ENCODE data around the gene DDX10.
A peak's percentile ranks its signal among the peaks of the same experiment; 100 is the strongest.

Gene DDX10

DNA sequence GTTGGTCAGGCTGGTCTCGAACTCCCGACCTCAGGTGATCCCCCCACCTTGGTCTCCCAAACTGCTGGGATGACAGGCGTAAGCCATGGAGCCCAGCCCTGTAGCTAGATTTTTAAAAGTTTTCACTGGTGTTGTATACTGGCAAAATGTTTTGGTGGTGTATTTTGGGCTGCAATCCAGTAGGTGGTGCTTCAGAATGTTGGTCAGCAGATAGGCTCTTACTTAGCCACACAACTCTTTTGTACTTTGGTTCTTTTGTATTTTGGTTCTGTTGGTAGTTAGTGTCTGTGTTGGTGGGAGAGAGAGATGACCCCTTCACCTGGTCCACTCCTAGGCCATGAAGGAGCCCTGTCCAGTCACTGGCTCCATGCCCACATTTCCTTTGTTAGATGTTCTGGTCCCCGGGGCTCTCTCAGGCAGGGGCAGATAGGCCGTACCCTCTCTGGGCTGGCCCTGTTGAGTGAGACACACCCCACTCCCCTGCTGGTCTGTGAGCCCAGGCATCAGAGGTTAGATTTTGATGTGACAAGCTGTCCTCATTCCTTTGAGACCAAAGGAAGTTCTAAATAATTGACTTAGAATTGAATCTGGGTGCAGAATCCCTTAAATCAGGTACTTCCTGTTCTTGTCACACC, 123.8 kb downstream of the DDX10 start:
- DNase-seq (ENCODE audit: low read depth): peak; percentile 50
- TF ChIP-seq, protein P1, sequence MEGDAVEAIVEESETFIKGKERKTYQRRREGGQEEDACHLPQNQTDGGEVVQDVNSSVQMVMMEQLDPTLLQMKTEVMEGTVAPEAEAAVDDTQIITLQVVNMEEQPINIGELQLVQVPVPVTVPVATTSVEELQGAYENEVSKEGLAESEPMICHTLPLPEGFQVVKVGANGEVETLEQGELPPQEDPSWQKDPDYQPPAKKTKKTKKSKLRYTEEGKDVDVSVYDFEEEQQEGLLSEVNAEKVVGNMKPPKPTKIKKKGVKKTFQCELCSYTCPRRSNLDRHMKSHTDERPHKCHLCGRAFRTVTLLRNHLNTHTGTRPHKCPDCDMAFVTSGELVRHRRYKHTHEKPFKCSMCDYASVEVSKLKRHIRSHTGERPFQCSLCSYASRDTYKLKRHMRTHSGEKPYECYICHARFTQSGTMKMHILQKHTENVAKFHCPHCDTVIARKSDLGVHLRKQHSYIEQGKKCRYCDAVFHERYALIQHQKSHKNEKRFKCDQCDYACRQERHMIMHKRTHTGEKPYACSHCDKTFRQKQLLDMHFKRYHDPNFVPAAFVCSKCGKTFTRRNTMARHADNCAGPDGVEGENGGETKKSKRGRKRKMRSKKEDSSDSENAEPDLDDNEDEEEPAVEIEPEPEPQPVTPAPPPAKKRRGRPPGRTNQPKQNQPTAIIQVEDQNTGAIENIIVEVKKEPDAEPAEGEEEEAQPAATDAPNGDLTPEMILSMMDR (IDR thresholded peaks at IDR 0.05; ENCODE audit: insufficient read depth, low read depth, low read length, missing control alignments): peak; percentile 58
- H3K4me3 ChIP-seq (ENCODE audit: low read length): no peak overlapping the region

DNA sequence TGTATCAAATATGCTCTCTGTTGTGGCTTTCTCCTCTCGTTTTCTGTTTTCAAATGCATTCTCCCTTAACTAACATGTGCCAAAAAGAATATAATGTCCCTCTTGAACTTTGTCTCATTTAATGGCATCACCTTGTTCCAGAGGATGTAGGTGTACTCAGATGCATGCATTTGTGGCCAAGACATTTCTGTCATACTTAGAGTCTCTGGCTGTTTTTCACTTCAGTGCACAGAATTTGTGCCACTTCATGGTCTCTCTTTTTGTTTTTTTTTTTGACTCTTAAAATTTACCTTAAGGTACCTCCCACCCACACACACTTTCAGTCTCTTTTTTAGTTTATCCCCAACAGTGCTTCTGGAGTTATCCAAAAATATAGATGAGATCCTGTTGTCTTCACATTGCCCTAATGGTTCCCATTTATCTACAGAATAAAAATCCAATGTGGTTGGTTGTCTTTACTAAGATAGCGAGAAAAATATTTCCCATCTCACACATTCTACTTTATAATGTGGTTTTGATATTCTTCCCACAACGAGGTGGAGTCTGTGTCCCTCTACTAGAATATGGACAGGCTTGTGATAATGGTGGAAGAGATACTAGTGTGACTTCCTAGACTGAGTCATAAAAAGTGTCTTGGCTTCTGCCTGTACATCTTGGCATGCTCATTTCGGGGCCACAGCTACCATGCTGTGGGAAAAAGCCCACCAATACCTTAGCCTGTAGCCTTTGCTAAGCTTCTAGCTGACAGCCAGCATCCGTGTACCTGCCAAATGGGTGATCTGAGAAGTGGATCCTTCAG, 125.8 kb downstream of the DDX10 start:
- TF ChIP-seq, protein P1 (IDR thresholded peaks at IDR 0.05; ENCODE audit: insufficient read depth, low read depth, low read length, missing control alignments): no peak
- no peak for DNase-seq (ENCODE audit: low read depth)
- H3K4me3 ChIP-seq (ENCODE audit: low read length): no peak overlapping the region

DNA sequence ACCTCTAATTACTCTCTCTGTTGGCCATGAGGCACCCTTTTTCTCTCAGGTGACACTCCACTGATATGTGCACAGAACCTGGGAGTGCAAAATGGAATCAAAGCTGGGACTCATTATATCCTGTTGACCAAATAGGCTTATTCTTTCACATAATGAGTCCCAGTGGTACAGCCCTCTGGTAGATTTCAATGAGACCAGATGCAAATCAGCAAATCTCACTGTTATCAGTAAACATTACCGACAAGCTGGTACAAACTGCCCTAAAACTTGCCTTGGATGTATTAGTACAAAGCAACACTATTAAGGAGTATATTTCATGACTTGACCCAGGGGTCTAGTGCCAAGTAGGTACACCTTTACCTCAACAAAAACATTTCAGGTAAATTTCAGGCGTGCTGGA, 128.3 kb downstream of the DDX10 start:
- TF ChIP-seq, protein P1 (IDR thresholded peaks at IDR 0.05; ENCODE audit: insufficient read depth, low read depth, low read length, missing control alignments): no peak
- H3K4me3 ChIP-seq (ENCODE audit: low read length): no peak overlapping the region
- no peak for DNase-seq (ENCODE audit: low read depth)

DNA sequence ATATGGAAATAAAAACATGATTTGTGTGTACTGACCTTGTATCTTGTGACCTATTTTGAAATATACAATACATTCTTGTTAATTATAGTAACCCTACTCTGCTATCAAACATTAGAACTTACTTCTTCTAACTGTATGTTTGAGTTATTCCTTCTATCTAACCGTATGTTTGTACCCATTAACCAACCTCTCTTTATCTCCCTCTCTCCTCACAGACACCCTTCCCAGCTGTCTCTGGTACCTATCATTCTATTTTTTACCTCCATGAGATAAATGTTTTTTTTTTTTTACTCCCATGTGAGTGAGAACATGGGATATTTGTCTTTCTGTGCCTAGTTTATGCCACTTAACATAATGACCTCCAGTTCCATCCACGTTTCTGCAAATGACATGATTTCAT, 128.7 kb downstream of the DDX10 start:
- TF ChIP-seq, protein P1 (IDR thresholded peaks at IDR 0.05; ENCODE audit: insufficient read depth, low read depth, low read length, missing control alignments): no peak
- DNase-seq (ENCODE audit: low read depth): no peak

DNA sequence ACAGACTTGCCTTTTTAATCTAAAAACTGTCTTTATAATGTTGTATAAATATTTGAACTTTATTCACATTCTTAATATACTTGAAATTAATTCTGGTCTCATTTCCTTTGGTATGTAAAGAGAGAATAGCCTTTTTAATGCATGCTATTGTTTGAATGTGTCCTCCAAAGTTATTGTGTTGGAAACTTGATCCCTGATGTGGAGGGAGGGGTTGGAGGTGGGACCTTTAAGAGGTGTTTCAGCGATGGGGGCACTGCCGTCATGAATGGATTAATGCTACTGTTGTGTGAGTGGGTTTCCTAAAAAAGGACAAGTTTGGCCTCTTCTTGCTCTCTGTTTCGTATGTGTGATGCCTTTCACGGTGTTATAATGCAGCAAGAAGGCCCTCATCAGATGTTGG, 131.7 kb downstream of the DDX10 start:
- DNase-seq (ENCODE audit: low read depth): no peak
- TF ChIP-seq, protein P1 (IDR thresholded peaks at IDR 0.05; ENCODE audit: insufficient read depth, low read depth, low read length, missing control alignments): no peak
- no peak overlapping the region for H3K4me3 ChIP-seq (ENCODE audit: low read length)

More for the DNA sequence above, 128.7 kb downstream of the DDX10 start:
- no peak overlapping the region for H3K4me3 ChIP-seq (ENCODE audit: low read length)

DNA sequence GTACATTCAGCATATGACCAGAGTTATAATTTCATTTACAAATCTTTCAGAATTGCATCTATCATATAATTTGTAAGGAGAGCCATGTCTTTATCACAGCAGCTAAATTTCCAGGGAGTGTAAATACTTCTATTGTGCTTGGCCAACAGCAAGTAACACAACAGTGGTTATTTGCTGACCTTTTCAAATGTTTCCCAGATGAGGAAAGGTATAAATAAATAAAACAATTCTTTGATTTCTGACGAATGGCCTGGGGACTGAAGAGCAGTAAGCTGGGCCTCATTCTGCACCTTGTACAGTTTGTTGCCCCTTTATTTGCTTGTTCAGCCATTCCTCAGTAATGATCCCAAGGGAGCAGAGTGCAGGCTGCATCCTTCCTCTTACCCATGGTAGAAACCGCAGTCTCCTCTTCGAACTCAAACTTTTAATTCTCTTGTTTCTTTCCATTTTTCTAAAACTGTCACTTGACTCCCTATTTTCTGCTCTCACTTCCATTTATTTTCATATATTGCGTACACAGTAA, 132.8 kb downstream of the DDX10 start:
- no peak for DNase-seq (ENCODE audit: low read depth)
- no peak overlapping the region for H3K4me3 ChIP-seq (ENCODE audit: low read length)
- TF ChIP-seq, protein P1 (IDR thresholded peaks at IDR 0.05; ENCODE audit: insufficient read depth, low read depth, low read length, missing control alignments): no peak

Measured in epithelial cell of esophagus (primary cell).